CD14-positive monocyte (primary cell): ENCODE data around the gene NUP210. TPM values are rescaled to one million over a fixed set of nuclear protein-coding genes. Genes with fewer than 3 reads are reported as not detected.

Source experiments
- DNase-seq, 3 donors: peaks; one replicate each; pipeline ENCODE4 v3.0.0-alpha.2; 2011 to 2022
- H2AFZ ChIP-seq: 2 replicates; pipeline ENCODE4 v1.6.0; 2012; ENCODE audit warnings: mild to moderate bottlenecking, low read depth, low read length, inconsistent platforms; ENCODE audit not compliant: insufficient read depth, poor library complexity, severe bottlenecking
- H3K27ac ChIP-seq, 2 donors: 1 replicate in 1 of 2; 2 replicates in 1 of 2; pipeline ENCODE4 v1.5.1; 2012 to 2013; ENCODE audit warnings: low read length in 2 of 2, control low read depth in 1 of 2, inconsistent platforms in 1 of 2, low read depth in 1 of 2, mild to moderate bottlenecking in 1 of 2
- H3K27me3 ChIP-seq, 2 donors: one replicate each; pipeline versions ENCODE4 v1.6.0 to v1.6.1; 2011 to 2013; ENCODE audit warnings: low read length in 2 of 2; ENCODE audit not compliant: control insufficient read depth in 2 of 2, insufficient read depth in 2 of 2
- H3K36me3 ChIP-seq, 2 donors: replicated peaks in 1 of 2; 1 replicate in 1 of 2; 2 replicates in 1 of 2; pipeline versions ENCODE4 v1.5.1 to v1.6.1; 2012 to 2013; ENCODE audit warnings: low read length in 2 of 2, control low read depth in 1 of 2, inconsistent platforms in 1 of 2, mild to moderate bottlenecking in 1 of 2; ENCODE audit not compliant: insufficient read depth in 2 of 2, control insufficient read depth in 1 of 2
- H3K4me1 ChIP-seq, 2 donors: 1 replicate in 1 of 2; 2 replicates in 1 of 2; pipeline versions ENCODE4 v1.5.1 to v1.6.1; 2012 to 2013; ENCODE audit warnings: low read length in 2 of 2, control low read depth in 1 of 2, inconsistent platforms in 1 of 2, mild to moderate bottlenecking in 1 of 2, moderate library complexity in 1 of 2; ENCODE audit not compliant: insufficient read depth in 2 of 2, control insufficient read depth in 1 of 2
- H3K4me2 ChIP-seq: replicated peaks from 2 replicates; pipeline ENCODE3; 2012; ENCODE audit warnings: low read length, moderate library complexity, mild to moderate bottlenecking; ENCODE audit not compliant: poor library complexity, severe bottlenecking; ENCODE audit errors: extremely low read depth
- H3K4me3 ChIP-seq, 3 experiments: fragments of 200-600 bp in 1 of 3; sonication (generic) in 1 of 3; replicated peaks in 1 of 3; 1 replicate in 2 of 3; 2 replicates in 1 of 3; pipeline ENCODE4 v1.5.1; 2011 to 2013; ENCODE audit warnings: low read length in 3 of 3, mild to moderate bottlenecking in 3 of 3, control low read depth in 2 of 3, low read depth in 2 of 3, inconsistent platforms in 1 of 3, moderate library complexity in 1 of 3
- H3K79me2 ChIP-seq: 2 replicates; pipeline ENCODE4 v1.6.0; 2012; ENCODE audit warnings: mild to moderate bottlenecking, control low read depth, inconsistent platforms, low read length, moderate library complexity; ENCODE audit not compliant: insufficient read depth
- H3K9ac ChIP-seq: 2 replicates; pipeline ENCODE4 v1.6.0; 2017; ENCODE audit warnings: low read length, mild to moderate bottlenecking; ENCODE audit not compliant: insufficient read depth, poor library complexity, severe bottlenecking
- H3K9me3 ChIP-seq, 2 donors: replicated peaks in 1 of 2; 1 replicate in 1 of 2; 2 replicates in 1 of 2; pipeline versions ENCODE4 v1.5.1 to v1.6.1; 2012 to 2013; ENCODE audit warnings: low read length in 2 of 2, control low read depth in 1 of 2; ENCODE audit not compliant: control insufficient read depth in 1 of 2, insufficient read depth in 1 of 2
- H4K20me1 ChIP-seq: 2 replicates; pipeline ENCODE4 v1.6.0; 2012; ENCODE audit warnings: mild to moderate bottlenecking, low read length, control low read depth, moderate library complexity; ENCODE audit not compliant: insufficient read depth
- H3K27ac Mint-ChIP-seq, 7 donors: one replicate each; pipeline ENCODE4 v1.8.0; 2020; ENCODE audit warnings: mild to moderate bottlenecking in 7 of 7, mixed read lengths in 7 of 7, moderate library complexity in 6 of 7, inconsistent platforms in 2 of 7
- H3K27me3 Mint-ChIP-seq, 3 donors: one replicate each; pipeline ENCODE4 v1.8.0; 2021 to 2022; ENCODE audit warnings: low read depth in 3 of 3, mild to moderate bottlenecking in 3 of 3, mixed read lengths in 3 of 3, moderate library complexity in 3 of 3, inconsistent platforms in 1 of 3
- H3K36me3 Mint-ChIP-seq, 2 donors: one replicate each; pipeline ENCODE4 v1.8.0; 2020; ENCODE audit warnings: mixed read lengths in 2 of 2, inconsistent platforms in 1 of 2, mild to moderate bottlenecking in 1 of 2
- H3K4me1 Mint-ChIP-seq: one replicate; pipeline ENCODE4 v1.8.0; 2020; ENCODE audit warnings: mild to moderate bottlenecking, mixed read lengths
- H3K4me3 Mint-ChIP-seq, 2 donors: one replicate each; pipeline ENCODE4 v1.8.0; 2020; ENCODE audit warnings: mild to moderate bottlenecking in 2 of 2, mixed read lengths in 2 of 2, moderate library complexity in 1 of 2
- H3K9me3 Mint-ChIP-seq, 7 donors: one replicate each; pipeline ENCODE4 v1.8.0; 2020 to 2022; ENCODE audit warnings: mixed read lengths in 7 of 7, mild to moderate bottlenecking in 6 of 7, moderate library complexity in 6 of 7, inconsistent platforms in 2 of 7
- CTCF ChIP-seq: fragments of 200-600 bp; IDR thresholded peaks from one replicate; pipeline ENCODE4 v1.8.0; 2022; ENCODE audit warnings: antibody characterized with exemption, mild to moderate bottlenecking
- WGBS: methylation state at CpG from one replicate; pipeline ENCODE4 v1.1.5; 2013; ENCODE audit warnings: missing lambda C conversion rate; ENCODE audit not compliant: insufficient coverage; 5-methylcytosine and 5-hydroxymethylcytosine counted together
- intact Hi-C, 2 donors: fragments of 100-400 bp; cut with micrococcal nuclease; formaldehyde crosslinking; loops; one replicate each; pipeline versions ENCODE4 v1.15.0 to v1.15.1; 2023
- polyA plus RNA-seq, 3 donors: library from polyadenylated mRNA; depleted of rRNA in 1 of 3; unstranded in 2 of 3; stranded (reverse) in 1 of 3; fragments of 300-500 nt in 2 of 3; fragments of >200 nt in 1 of 3; fragmentation: Illumina TruSeq in 2 of 3; gene quantifications; 1 replicate in 2 of 3; 2 replicates in 1 of 3; pipeline ENCODE4 v1.2.3, GENCODE V29; 2012 to 2021

NUP210 gene
- polyA plus RNA-seq, 3 donors = 7.9 to 43.5 (median 13.0) TPM

DNA sequence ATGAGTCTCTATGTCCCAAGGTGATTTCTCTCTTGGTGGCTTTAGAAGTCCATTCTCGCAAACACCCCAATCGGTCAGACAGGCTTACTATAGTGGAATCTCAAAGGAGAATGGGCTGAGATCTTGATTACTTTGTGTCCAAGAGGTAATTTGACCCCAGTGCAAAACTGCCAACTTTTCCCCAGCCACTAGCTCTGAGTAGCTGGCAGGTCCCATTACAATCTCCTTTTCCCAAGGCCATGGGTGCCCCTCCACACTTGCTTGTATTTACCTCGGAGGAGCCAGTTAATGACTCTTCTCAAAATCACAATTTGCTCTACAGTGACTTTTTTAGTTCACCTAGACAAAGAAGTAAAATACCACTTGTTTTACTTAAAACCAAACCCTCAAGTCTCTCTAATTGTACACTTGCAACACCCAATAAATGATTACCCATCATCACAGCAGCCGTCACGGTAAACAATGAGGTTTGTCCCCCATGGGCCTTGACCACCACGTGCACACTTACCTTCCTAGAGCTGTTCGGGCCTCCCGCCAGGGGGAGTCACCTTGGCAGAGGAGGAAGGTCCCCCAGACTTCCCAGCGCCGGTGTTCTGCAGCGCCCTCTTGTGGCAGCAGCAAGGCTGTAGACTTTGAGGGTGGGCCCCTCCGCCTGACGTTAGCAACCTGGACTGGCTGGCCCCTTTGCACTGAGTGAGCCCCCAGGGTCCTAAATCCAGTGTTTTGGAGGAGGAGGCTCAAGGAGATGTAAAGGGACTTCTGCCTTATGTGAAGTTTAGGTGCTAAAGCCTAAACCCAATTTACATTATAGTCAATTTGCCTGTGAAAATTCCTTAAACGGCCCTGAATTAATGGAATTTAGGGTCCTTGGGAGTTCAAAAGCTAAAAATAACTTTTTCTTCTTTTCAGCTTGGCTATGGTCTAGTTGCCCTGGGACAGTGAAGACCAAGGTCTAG, 41.3 kb upstream of the NUP210 start:
- H3K9ac ChIP-seq = no peak overlapping the region
- H3K36me3 ChIP-seq = no peaks in the 10 kb centered on the region
- H3K79me2 ChIP-seq = no peaks in the 10 kb centered on the region
- 30% methylated on average over 8 of the region's 14 CpGs for whole genome bisulfite sequencing
- peaks cover 4 to 13% (median 11%) of the 10 kb centered on the region in 3 donors for H3K27me3 Mint-ChIP-seq
- no peak overlapping the region for H3K4me2 ChIP-seq
- no peaks in the 10 kb centered on the region for H4K20me1 ChIP-seq
- peak; percentile 46 to 67 (median 56) for DNase-seq
- peaks cover 4% of the 10 kb centered on the region for H3K4me1 Mint-ChIP-seq
- H3K4me1 ChIP-seq = peaks cover 0 to 6% of the 10 kb centered on the region in 2 donors
- H3K27me3 ChIP-seq = no peaks in the 10 kb centered on the region
- no peak overlapping the region for H3K4me3 ChIP-seq
- peaks cover 0 to 9% (median 0%) of the 10 kb centered on the region in 7 donors for H3K9me3 Mint-ChIP-seq
- H2AFZ ChIP-seq = no peak overlapping the region
- intact Hi-C loops = loop anchor here (5.0 to 10.0 kb wide), 2 partner anchors 367 to 369 kb away; no protein-coding TSS in a partner anchor
- TF ChIP-seq CTCF = peak; percentile 93
- no peaks in the 10 kb centered on the region for H3K36me3 Mint-ChIP-seq
- no peaks in the 10 kb centered on the region for H3K9me3 ChIP-seq
- H3K27ac ChIP-seq = no peak overlapping the region
- H3K27ac Mint-ChIP-seq = no peak overlapping the region
- no peak overlapping the region for H3K4me3 Mint-ChIP-seq

DNA sequence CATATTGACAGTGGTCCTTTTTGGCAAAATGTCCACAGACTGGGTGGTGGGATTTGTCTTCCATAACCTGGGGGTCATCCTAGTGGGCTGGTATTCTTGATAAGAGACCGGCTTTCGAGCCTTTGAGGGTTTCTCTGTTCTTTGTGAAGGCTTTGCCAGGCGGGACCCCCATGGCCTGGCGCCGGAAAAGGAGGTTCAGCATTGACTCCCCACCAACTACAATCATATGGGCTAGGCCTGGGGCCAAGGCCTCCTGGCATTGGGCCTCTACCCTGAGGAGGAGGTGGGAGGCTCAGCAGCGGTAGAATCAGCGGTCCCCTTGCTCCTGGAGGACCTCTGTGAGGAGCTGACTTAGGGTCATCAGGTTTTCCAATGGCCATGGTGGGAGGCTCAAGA, 40.2 kb upstream of the NUP210 start:
- WGBS = 100% methylated on average over 1 of the region's 7 CpGs
- no peak overlapping the region for H2AFZ ChIP-seq
- no peaks in the 10 kb centered on the region for H3K79me2 ChIP-seq
- DNase-seq = no peak
- no peak overlapping the region for H3K9ac ChIP-seq
- H3K27ac Mint-ChIP-seq = no peak overlapping the region
- peaks cover 4 to 13% (median 10%) of the 10 kb centered on the region in 3 donors for H3K27me3 Mint-ChIP-seq
- H3K36me3 ChIP-seq = no peaks in the 10 kb centered on the region
- no peak overlapping the region for H3K27ac ChIP-seq
- no peaks in the 10 kb centered on the region for H3K9me3 ChIP-seq
- H3K27me3 ChIP-seq = no peaks in the 10 kb centered on the region
- no peak overlapping the region for H3K4me3 Mint-ChIP-seq
- H3K4me1 Mint-ChIP-seq = peaks cover 6% of the 10 kb centered on the region
- H3K36me3 Mint-ChIP-seq = no peaks in the 10 kb centered on the region
- H3K9me3 Mint-ChIP-seq = peaks cover 0 to 9% (median 0%) of the 10 kb centered on the region in 7 donors
- TF ChIP-seq CTCF = no peak
- H3K4me1 ChIP-seq = peaks cover under 1 to 7% of the 10 kb centered on the region in 2 donors
- no peaks in the 10 kb centered on the region for H4K20me1 ChIP-seq
- H3K4me2 ChIP-seq = no peak overlapping the region
- intact Hi-C loops = loop anchor here (5.0 to 10.0 kb wide), 2 partner anchors 366 to 368 kb away; no protein-coding TSS in a partner anchor
- no peak overlapping the region for H3K4me3 ChIP-seq
